Endodermal cell (in vitro differentiated cells): ENCODE results near the gene PTMA. TPM values are rescaled to one million over a fixed set of nuclear protein-coding genes. Genes with fewer than 3 reads are reported as not detected.

Experiments
- DNase-seq: peaks from one replicate; pipeline ENCODE4 v3.0.0-alpha.2; 2017
- H3K27ac ChIP-seq: 2 replicates; pipeline ENCODE4 v1.5.1; 2013; ENCODE audit warnings: mild to moderate bottlenecking, low read depth, low read length, moderate library complexity
- H3K27me3 ChIP-seq: 2 replicates; pipeline ENCODE4 v1.6.1; 2013; ENCODE audit warnings: mild to moderate bottlenecking, low read length, moderate library complexity; ENCODE audit not compliant: insufficient read depth, control insufficient read depth, poor library complexity, severe bottlenecking
- H3K36me3 ChIP-seq: 2 replicates; pipeline ENCODE4 v1.7.0; 2013; ENCODE audit warnings: mild to moderate bottlenecking, low read length, moderate library complexity; ENCODE audit not compliant: control insufficient read depth, insufficient read depth
- H3K4me1 ChIP-seq: one replicate; pipeline ENCODE4 v1.7.0; 2013; ENCODE audit warnings: low read length; ENCODE audit not compliant: control insufficient read depth, insufficient read depth
- H3K4me3 ChIP-seq: 2 replicates; pipeline ENCODE4 v1.5.1; 2013; ENCODE audit warnings: mild to moderate bottlenecking, low read length, moderate library complexity
- H3K9ac ChIP-seq: 2 replicates; pipeline ENCODE4 v1.6.1; 2013; ENCODE audit warnings: mild to moderate bottlenecking, low read length, moderate library complexity; ENCODE audit not compliant: poor library complexity, severe bottlenecking; ENCODE audit errors: extremely low read depth
- H3K9me3 ChIP-seq: 2 replicates; pipeline ENCODE4 v1.6.1; 2013; ENCODE audit warnings: mild to moderate bottlenecking, low read length, moderate library complexity; ENCODE audit not compliant: control insufficient read depth
- H3K27ac Mint-ChIP-seq: 2 replicates; pipeline ENCODE4 v1.8.0; 2020; ENCODE audit warnings: mixed read lengths
- H3K27me3 Mint-ChIP-seq: 2 replicates; pipeline ENCODE4 v1.8.0; 2021; ENCODE audit warnings: mild to moderate bottlenecking, mixed read lengths; ENCODE audit not compliant: insufficient read depth
- H3K36me3 Mint-ChIP-seq: 2 replicates; pipeline ENCODE4 v1.8.0; 2020; ENCODE audit warnings: low read depth, mixed read lengths
- H3K4me1 Mint-ChIP-seq: 2 replicates; pipeline ENCODE4 v1.8.0; 2020; ENCODE audit warnings: mixed read lengths
- H3K4me3 Mint-ChIP-seq: 2 replicates; pipeline ENCODE4 v1.8.0; 2020; ENCODE audit warnings: mild to moderate bottlenecking, moderate library complexity, mixed read lengths
- H3K9me3 Mint-ChIP-seq: 2 replicates; pipeline ENCODE4 v1.8.0; 2020; ENCODE audit warnings: mild to moderate bottlenecking, mixed read lengths
- CTCF ChIP-seq: fragments of 200-600 bp; sonication (generic); conservative IDR thresholded peaks from 2 replicates; pipeline ENCODE4 v1.5.0; 2021; ENCODE audit warnings: antibody characterized with exemption, mild to moderate bottlenecking
- WGBS, 2 experiments: methylation state at CpG; one replicate each; pipeline versions ENCODE4 v1.1.5 to v1.1.7; 2013; ENCODE audit warnings: missing lambda C conversion rate in 2 of 2, mixed read lengths in 1 of 2; ENCODE audit not compliant: insufficient coverage in 1 of 2, insufficient read length in 1 of 2; 5-methylcytosine and 5-hydroxymethylcytosine counted together
- total RNA-seq, 2 donors: library from RNA; stranded (reverse); fragmentation: NEBNext Ultra II Directional in 1 of 2; extraction: Animal tissue kit (Norgen Biotek cat#: 25700) in 1 of 2; gene quantifications; 2 replicates in 1 of 2; 3 replicates in 1 of 2; pipeline ENCODE4 v1.2.1, GENCODE V29; 2021

Gene PTMA
- total RNA-seq, 2 donors from 2014 or later: 1,233 to 1,450 TPM

GRCh38 chr2:231693956-231694355, 14.4 kb upstream of the PTMA start:
- H3K27ac Mint-ChIP-seq: no peak overlapping the region

GRCh38 chr2:231696004-231696367, 12.3 kb upstream of the PTMA start:
- no peaks in the 10 kb centered on the region for H3K27me3 Mint-ChIP-seq
- no peak overlapping the region for H3K27ac ChIP-seq
- no peaks in the 10 kb centered on the region for H3K4me1 Mint-ChIP-seq
- TF ChIP-seq CTCF: no peak
- H3K27ac Mint-ChIP-seq: no peak overlapping the region
- H3K4me1 ChIP-seq: no peaks in the 10 kb centered on the region
- H3K4me3 ChIP-seq: no peak overlapping the region
- no peak overlapping the region for H3K9ac ChIP-seq
- H3K36me3 Mint-ChIP-seq: no peaks in the 10 kb centered on the region
- no peaks in the 10 kb centered on the region for H3K36me3 ChIP-seq
- DNase-seq: no peak
- no peaks in the 10 kb centered on the region for H3K9me3 ChIP-seq
- no peaks in the 10 kb centered on the region for H3K27me3 ChIP-seq
- WGBS, 2 experiments: 80 to 89% methylated on average over 2 of the region's 2 CpGs
- H3K9me3 Mint-ChIP-seq: no peaks in the 10 kb centered on the region
- H3K4me3 Mint-ChIP-seq: no peak overlapping the region

More at GRCh38 chr2:231693956-231694355, 14.4 kb upstream of the PTMA start:
- H3K4me3 Mint-ChIP-seq: no peak overlapping the region
- Histone ChIP-seq H3K9me3 (no peaks in the 10 kb centered on the region), H3K27me3 (no peaks in the 10 kb centered on the region), H3K27ac (no peak overlapping the region), H3K4me1 (no peaks in the 10 kb centered on the region), H3K36me3 (no peaks in the 10 kb centered on the region), H3K4me3 (no peak overlapping the region), H3K9ac (no peak overlapping the region)
- no peaks in the 10 kb centered on the region for H3K9me3 Mint-ChIP-seq
- DNase-seq: no peak
- no peaks in the 10 kb centered on the region for H3K4me1 Mint-ChIP-seq
- TF ChIP-seq CTCF: no peak
- no peaks in the 10 kb centered on the region for H3K36me3 Mint-ChIP-seq
- H3K27me3 Mint-ChIP-seq: no peaks in the 10 kb centered on the region
- 90 to 96% methylated on average over 7 of the region's 7 CpGs for WGBS, 2 experiments

GRCh38 chr2:231699006-231699405, 9.3 kb upstream of the PTMA start:
- peaks cover 2% of the 10 kb centered on the region for H3K4me1 Mint-ChIP-seq

More at GRCh38 chr2:231699006-231699405, 9.3 kb upstream of the PTMA start:
- no peak for DNase-seq
- no peak overlapping the region for H3K4me3 Mint-ChIP-seq
- H3K9ac ChIP-seq: no peak overlapping the region
- H3K9me3 ChIP-seq: no peaks in the 10 kb centered on the region
- no peaks in the 10 kb centered on the region for H3K4me1 ChIP-seq
- H3K27me3 Mint-ChIP-seq: no peaks in the 10 kb centered on the region
- no peak overlapping the region for H3K27ac Mint-ChIP-seq
- WGBS, 2 experiments: 93 to 97% methylated on average over 9 of the region's 9 CpGs
- peaks cover 2% of the 10 kb centered on the region for H3K36me3 Mint-ChIP-seq
- H3K27ac ChIP-seq: no peak overlapping the region
- H3K27me3 ChIP-seq: no peaks in the 10 kb centered on the region
- no peak overlapping the region for H3K4me3 ChIP-seq
- H3K36me3 ChIP-seq: no peaks in the 10 kb centered on the region
- TF ChIP-seq CTCF: no peak
- no peaks in the 10 kb centered on the region for H3K9me3 Mint-ChIP-seq
